ENCODE results near the gene DMXL2.
"Not testable (repeated sequence)": the region's sequence is repeated elsewhere in the genome, so short reads cannot be mapped to it uniquely, and the experiment has no call there.

DMXL2 gene

DNA sequence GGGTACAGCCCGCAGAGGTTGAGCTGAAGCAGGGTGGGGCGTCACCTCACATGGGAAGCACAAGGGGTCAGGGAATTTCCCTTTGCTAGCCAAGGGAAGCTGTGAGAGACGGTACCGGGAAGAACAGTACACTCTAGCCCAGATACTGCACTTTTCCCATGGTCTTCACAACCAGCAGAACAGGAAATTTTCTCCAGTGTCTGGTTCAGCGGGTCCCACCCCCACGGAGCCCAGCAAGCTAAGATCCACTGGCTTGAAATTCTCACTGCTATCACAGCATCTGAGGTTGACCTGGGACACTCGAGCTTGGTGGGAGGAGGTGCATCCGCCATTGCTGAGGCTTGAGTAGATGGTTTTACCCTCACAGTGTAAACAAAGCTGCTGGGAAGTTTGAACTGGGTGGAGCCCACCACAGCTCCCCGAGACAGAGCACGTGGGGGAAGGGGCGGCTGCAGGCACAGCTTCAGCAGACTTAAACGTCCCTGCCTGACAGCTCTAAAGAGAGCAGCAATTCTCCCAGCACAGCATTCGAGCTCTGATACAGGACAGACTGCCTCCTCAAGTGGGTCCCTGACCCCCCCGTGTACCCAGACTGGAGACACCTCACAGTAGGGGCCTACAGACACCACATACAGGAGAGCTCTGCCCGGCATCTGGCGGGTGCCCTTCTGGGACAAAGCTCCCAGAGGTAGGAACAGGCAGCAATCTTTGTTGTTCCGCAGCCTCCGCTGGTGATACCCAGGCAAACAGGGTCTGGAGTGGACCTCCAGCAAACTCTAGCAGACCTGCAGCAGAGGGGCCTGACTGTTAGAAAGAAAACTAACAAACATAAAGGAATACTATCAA lies 53.4 kb downstream of the DMXL2 start:
- H3K36me3 ChIP-seq (replicated peaks in 1 of 2; ENCODE audit: control insufficient read depth in 2 of 2, insufficient read depth in 2 of 2, low read length in 2 of 2); H3K14ac ChIP-seq (ENCODE audit: low read length); H3K4me3 ChIP-seq (ENCODE audit: low read length in 2 of 2); H3K4me1 ChIP-seq (ENCODE audit: control insufficient read depth in 2 of 2, insufficient read depth in 1 of 2, low read depth in 1 of 2, low read length in 2 of 2); H4K8ac ChIP-seq (ENCODE audit: low read depth, low read length); H2AFZ ChIP-seq (ENCODE audit: low read length); H2BK15ac ChIP-seq (ENCODE audit: low read length); H2BK120ac ChIP-seq (ENCODE audit: low read depth, low read length); H3K23ac ChIP-seq (ENCODE audit: low read depth, low read length, poor library complexity); H2AK5ac ChIP-seq (ENCODE audit: low read depth, low read length); H3K79me1 ChIP-seq (ENCODE audit: low read depth, low read length); H2BK12ac ChIP-seq (ENCODE audit: low read length); H2BK5ac ChIP-seq (ENCODE audit: low read length); DNase-seq (ENCODE audit: low spot score); H3K18ac ChIP-seq (ENCODE audit: low read length); H4K91ac ChIP-seq (ENCODE audit: low read depth, low read length, poor library complexity); H3K27ac ChIP-seq (replicated peaks; ENCODE audit: low read length); H3K4ac ChIP-seq (ENCODE audit: low read length); H3K4me2 ChIP-seq (ENCODE audit: insufficient read depth, low read length, poor library complexity, severe bottlenecking); H3K27me3 ChIP-seq (ENCODE audit: control insufficient read depth in 3 of 3, insufficient read depth in 3 of 3, low read depth in 1 of 3, low read length in 3 of 3); H3K9me3 ChIP-seq (replicated peaks in 1 of 2; ENCODE audit: control insufficient read depth in 2 of 2, insufficient read depth in 1 of 2, low read depth in 1 of 2, low read length in 2 of 2): not testable (repeated sequence)
- H3K9ac ChIP-seq (ENCODE audit: low read depth, low read length, poor library complexity): peak overlapping the region; percentile 44
- WGBS, 2 donors (ENCODE audit: extremely low coverage in 2 of 2, insufficient read length in 2 of 2, insufficient replicate concordance in 1 of 2): no CpG with 5 or more reads among the region's 18 CpGs

DNA sequence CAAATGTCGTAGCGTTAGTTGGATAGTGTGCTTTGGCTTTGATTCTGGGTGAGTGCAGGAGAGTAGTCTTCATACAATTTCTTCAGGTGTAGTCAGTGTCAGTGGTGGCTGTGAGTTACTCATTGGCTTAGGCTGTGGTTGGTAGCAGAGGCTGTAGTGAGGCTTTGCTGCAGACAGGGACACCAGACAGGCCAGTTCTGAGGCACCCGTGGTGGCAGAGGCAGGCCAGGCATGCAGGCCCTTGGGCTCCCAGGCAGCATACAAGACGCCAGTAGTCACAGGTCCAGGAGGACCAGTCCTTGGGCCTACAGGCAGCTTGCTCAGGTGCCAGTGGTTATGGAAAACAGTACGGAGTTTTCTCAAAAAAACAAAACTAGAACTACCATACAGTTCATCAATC lies 61.3 kb downstream of the DMXL2 start:
- Histone ChIP-seq H3K14ac (ENCODE audit: low read length) (no peak overlapping the region), H2AK5ac (ENCODE audit: low read depth, low read length) (no peak overlapping the region), H3K4ac (ENCODE audit: low read length) (no peak overlapping the region), H2BK12ac (ENCODE audit: low read length) (no peak overlapping the region), H3K23ac (ENCODE audit: low read depth, low read length, poor library complexity) (peak overlapping the region; percentile 55), H3K9ac (ENCODE audit: low read depth, low read length, poor library complexity) (no peak overlapping the region), H3K36me3 (replicated peaks in 1 of 2; ENCODE audit: control insufficient read depth in 2 of 2, insufficient read depth in 2 of 2, low read length in 2 of 2) (peaks cover 0 to 4% of the 10 kb centered on the region in 2 donors), H2BK15ac (ENCODE audit: low read length) (no peak overlapping the region), H3K79me1 (ENCODE audit: low read depth, low read length) (peaks cover 1% of the 10 kb centered on the region), H4K8ac (ENCODE audit: low read depth, low read length) (peak overlapping the region; percentile 43), H3K4me1 (ENCODE audit: control insufficient read depth in 2 of 2, insufficient read depth in 1 of 2, low read depth in 1 of 2, low read length in 2 of 2) (no peaks in the 10 kb centered on the region), H3K4me2 (ENCODE audit: insufficient read depth, low read length, poor library complexity, severe bottlenecking) (no peak overlapping the region), H2BK5ac (ENCODE audit: low read length) (no peak overlapping the region), H3K4me3 (ENCODE audit: low read length in 2 of 2) (no peak overlapping the region), H3K18ac (ENCODE audit: low read length) (no peak overlapping the region), H3K27ac (replicated peaks; ENCODE audit: low read length) (no peak overlapping the region), H3K27me3 (ENCODE audit: control insufficient read depth in 3 of 3, insufficient read depth in 3 of 3, low read depth in 1 of 3, low read length in 3 of 3) (no peaks in the 10 kb centered on the region), H4K91ac (ENCODE audit: low read depth, low read length, poor library complexity) (no peak overlapping the region), H3K9me3 (replicated peaks in 1 of 2; ENCODE audit: control insufficient read depth in 2 of 2, insufficient read depth in 1 of 2, low read depth in 1 of 2, low read length in 2 of 2) (peaks cover 0 to 2% of the 10 kb centered on the region in 2 donors), H2BK120ac (ENCODE audit: low read depth, low read length) (no peak overlapping the region), H2AFZ (ENCODE audit: low read length) (no peak overlapping the region)
- no peak for DNase-seq (ENCODE audit: low spot score)
- no CpG with 5 or more reads among the region's 5 CpGs for WGBS, 2 donors (ENCODE audit: extremely low coverage in 2 of 2, insufficient read length in 2 of 2, insufficient replicate concordance in 1 of 2)

DNA sequence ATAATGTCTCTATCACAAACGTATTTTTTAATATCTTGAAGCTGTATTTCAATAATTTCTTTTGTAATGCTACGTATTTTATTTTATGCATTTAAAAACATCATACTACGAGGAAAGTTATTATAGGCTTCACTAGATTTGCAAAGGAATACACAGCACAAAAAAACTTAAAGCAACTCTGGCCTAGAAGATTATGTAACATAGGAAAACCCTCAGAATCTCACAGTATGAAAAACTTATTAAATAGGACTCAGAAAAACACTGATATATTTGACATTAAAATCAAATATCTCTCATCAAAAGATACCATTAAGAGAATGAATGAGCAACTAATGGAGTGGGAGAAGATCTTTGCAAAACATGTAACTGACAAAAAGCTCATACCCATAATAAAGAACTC lies 63.7 kb downstream of the DMXL2 start:
- Histone ChIP-seq H3K27me3 (ENCODE audit: control insufficient read depth in 3 of 3, insufficient read depth in 3 of 3, low read depth in 1 of 3, low read length in 3 of 3) (no peaks in the 10 kb centered on the region), H2BK12ac (ENCODE audit: low read length) (no peak overlapping the region), H3K4me1 (ENCODE audit: control insufficient read depth in 2 of 2, insufficient read depth in 1 of 2, low read depth in 1 of 2, low read length in 2 of 2) (no peaks in the 10 kb centered on the region), H2AK5ac (ENCODE audit: low read depth, low read length) (no peak overlapping the region), H3K4ac (ENCODE audit: low read length) (no peak overlapping the region), H2AFZ (ENCODE audit: low read length) (no peak overlapping the region), H3K27ac (replicated peaks; ENCODE audit: low read length) (no peak overlapping the region), H2BK120ac (ENCODE audit: low read depth, low read length) (no peak overlapping the region), H3K14ac (ENCODE audit: low read length) (no peak overlapping the region), H2BK5ac (ENCODE audit: low read length) (no peak overlapping the region), H3K79me1 (ENCODE audit: low read depth, low read length) (peaks cover 1% of the 10 kb centered on the region), H3K18ac (ENCODE audit: low read length) (no peak overlapping the region), H2BK15ac (ENCODE audit: low read length) (no peak overlapping the region), H3K23ac (ENCODE audit: low read depth, low read length, poor library complexity) (no peak overlapping the region), H3K4me2 (ENCODE audit: insufficient read depth, low read length, poor library complexity, severe bottlenecking) (no peak overlapping the region), H3K9me3 (replicated peaks in 1 of 2; ENCODE audit: control insufficient read depth in 2 of 2, insufficient read depth in 1 of 2, low read depth in 1 of 2, low read length in 2 of 2) (peaks cover 0 to 2% of the 10 kb centered on the region in 2 donors), H3K36me3 (replicated peaks in 1 of 2; ENCODE audit: control insufficient read depth in 2 of 2, insufficient read depth in 2 of 2, low read length in 2 of 2) (peaks cover 0 to 4% of the 10 kb centered on the region in 2 donors), H3K9ac (ENCODE audit: low read depth, low read length, poor library complexity) (no peak overlapping the region), H3K4me3 (ENCODE audit: low read length in 2 of 2) (no peak overlapping the region), H4K91ac (ENCODE audit: low read depth, low read length, poor library complexity) (no peak overlapping the region), H4K8ac (ENCODE audit: low read depth, low read length) (no peak overlapping the region)
- whole genome bisulfite sequencing, 2 donors (ENCODE audit: extremely low coverage in 2 of 2, insufficient read length in 2 of 2, insufficient replicate concordance in 1 of 2): no CpG with 5 or more reads among the region's 3 CpGs
- no peak for DNase-seq (ENCODE audit: low spot score)

DNA sequence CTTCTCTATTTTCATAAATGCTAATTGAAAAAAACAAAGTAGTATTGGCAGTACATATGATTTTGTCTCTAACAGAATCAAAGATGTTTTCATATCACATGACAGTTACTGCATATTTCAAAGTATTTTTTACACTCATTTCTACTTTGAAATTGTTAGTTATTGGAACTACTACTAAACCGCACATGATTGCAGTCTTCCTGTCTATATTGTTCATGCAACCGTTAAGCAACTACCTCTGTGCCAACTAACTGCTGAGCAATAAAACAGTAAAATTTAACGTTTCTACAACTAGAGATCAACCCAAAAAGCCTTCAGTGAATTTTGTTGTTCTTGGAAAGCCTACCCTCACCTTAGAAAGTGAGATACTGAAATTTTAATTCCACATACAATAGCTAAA lies 64.2 kb downstream of the DMXL2 start:
- Histone ChIP-seq H3K4me3 (ENCODE audit: low read length in 2 of 2) (no peak overlapping the region), H4K8ac (ENCODE audit: low read depth, low read length) (no peak overlapping the region), H3K27me3 (ENCODE audit: control insufficient read depth in 3 of 3, insufficient read depth in 3 of 3, low read depth in 1 of 3, low read length in 3 of 3) (no peaks in the 10 kb centered on the region), H2BK12ac (ENCODE audit: low read length) (no peak overlapping the region), H3K9ac (ENCODE audit: low read depth, low read length, poor library complexity) (no peak overlapping the region), H2BK5ac (ENCODE audit: low read length) (no peak overlapping the region), H3K9me3 (replicated peaks in 1 of 2; ENCODE audit: control insufficient read depth in 2 of 2, insufficient read depth in 1 of 2, low read depth in 1 of 2, low read length in 2 of 2) (peaks cover 0 to 2% of the 10 kb centered on the region in 2 donors), H3K4ac (ENCODE audit: low read length) (no peak overlapping the region), H2BK120ac (ENCODE audit: low read depth, low read length) (no peak overlapping the region), H3K36me3 (replicated peaks in 1 of 2; ENCODE audit: control insufficient read depth in 2 of 2, insufficient read depth in 2 of 2, low read length in 2 of 2) (peaks cover 0 to 4% of the 10 kb centered on the region in 2 donors), H3K4me1 (ENCODE audit: control insufficient read depth in 2 of 2, insufficient read depth in 1 of 2, low read depth in 1 of 2, low read length in 2 of 2) (no peaks in the 10 kb centered on the region), H4K91ac (ENCODE audit: low read depth, low read length, poor library complexity) (no peak overlapping the region), H2AK5ac (ENCODE audit: low read depth, low read length) (no peak overlapping the region), H3K79me1 (ENCODE audit: low read depth, low read length) (peaks cover 1% of the 10 kb centered on the region), H3K27ac (replicated peaks; ENCODE audit: low read length) (no peak overlapping the region), H3K23ac (ENCODE audit: low read depth, low read length, poor library complexity) (no peak overlapping the region), H3K18ac (ENCODE audit: low read length) (no peak overlapping the region), H3K4me2 (ENCODE audit: insufficient read depth, low read length, poor library complexity, severe bottlenecking) (no peak overlapping the region), H3K14ac (ENCODE audit: low read length) (no peak overlapping the region), H2AFZ (ENCODE audit: low read length) (no peak overlapping the region), H2BK15ac (ENCODE audit: low read length) (no peak overlapping the region)
- WGBS, 2 donors (ENCODE audit: extremely low coverage in 2 of 2, insufficient read length in 2 of 2, insufficient replicate concordance in 1 of 2): no CpG with 5 or more reads among the region's 3 CpGs
- DNase-seq (ENCODE audit: low spot score): no peak
